ENCODE measurements around the gene PPARA.

DNA sequence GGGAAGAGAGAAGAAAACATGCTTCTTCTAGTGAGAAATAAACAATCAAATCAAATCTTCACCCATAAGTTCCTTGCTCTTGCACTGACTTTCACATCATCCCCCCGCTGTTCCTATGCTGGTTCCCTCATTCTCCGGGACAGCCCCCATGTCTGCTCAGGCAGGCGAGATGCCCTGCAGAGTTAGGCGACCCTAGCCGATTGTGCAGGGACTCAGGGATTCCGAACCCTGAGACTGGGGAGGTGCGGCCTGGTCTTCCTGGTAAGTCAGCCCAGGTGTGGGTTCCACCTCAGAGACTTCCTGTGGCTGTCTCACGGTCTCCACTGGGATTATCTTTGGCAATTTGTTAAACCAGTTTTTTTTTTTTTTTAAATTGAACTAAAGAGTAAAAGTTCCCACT is 124.1 kb downstream of the PPARA start:
- TF ChIP-seq, protein P1, sequence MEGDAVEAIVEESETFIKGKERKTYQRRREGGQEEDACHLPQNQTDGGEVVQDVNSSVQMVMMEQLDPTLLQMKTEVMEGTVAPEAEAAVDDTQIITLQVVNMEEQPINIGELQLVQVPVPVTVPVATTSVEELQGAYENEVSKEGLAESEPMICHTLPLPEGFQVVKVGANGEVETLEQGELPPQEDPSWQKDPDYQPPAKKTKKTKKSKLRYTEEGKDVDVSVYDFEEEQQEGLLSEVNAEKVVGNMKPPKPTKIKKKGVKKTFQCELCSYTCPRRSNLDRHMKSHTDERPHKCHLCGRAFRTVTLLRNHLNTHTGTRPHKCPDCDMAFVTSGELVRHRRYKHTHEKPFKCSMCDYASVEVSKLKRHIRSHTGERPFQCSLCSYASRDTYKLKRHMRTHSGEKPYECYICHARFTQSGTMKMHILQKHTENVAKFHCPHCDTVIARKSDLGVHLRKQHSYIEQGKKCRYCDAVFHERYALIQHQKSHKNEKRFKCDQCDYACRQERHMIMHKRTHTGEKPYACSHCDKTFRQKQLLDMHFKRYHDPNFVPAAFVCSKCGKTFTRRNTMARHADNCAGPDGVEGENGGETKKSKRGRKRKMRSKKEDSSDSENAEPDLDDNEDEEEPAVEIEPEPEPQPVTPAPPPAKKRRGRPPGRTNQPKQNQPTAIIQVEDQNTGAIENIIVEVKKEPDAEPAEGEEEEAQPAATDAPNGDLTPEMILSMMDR (conservative IDR thresholded peaks at IDR 0.05 in 1 of 2, IDR thresholded peaks at IDR 0.05 in 1 of 2; ENCODE audit: low read depth in 1 of 2, low read length in 2 of 2), result no peak
- no peak for TF ChIP-seq EZH2 (IDR thresholded peaks at IDR 0.05; ENCODE audit: low read length, missing control alignments)

Data from fibroblast of lung (primary cell).